ENCODE measurements around the gene PPIE. TPM values are rescaled to one million over a fixed set of nuclear protein-coding genes. Genes with fewer than 3 reads are reported as not detected.

The PPIE gene
- total and polyA plus RNA-seq, 2 experiments from 2014 or later = 27.8 to 51.9 TPM

GRCh38 chr1:39799770-39800470, 61.2 kb downstream of the PPIE start (continued):
- no peak for TF ChIP-seq EZH2phosphoT487 (IDR thresholded peaks at IDR 0.05; ENCODE audit: unreplicated experiment)
- no peak for TF ChIP-seq ZNF114 (CRISPR knock-in tag; IDR thresholded peaks at IDR 0.05)
- peak; percentile 82 to 87 for TF ChIP-seq CTCF (conservative IDR thresholded peaks at IDR 0.05; ENCODE audit: low read depth in 2 of 2)

GRCh38 chr1:39800471-39800835, 61.8 kb downstream of the PPIE start:
- Mint-ChIP-seq H3K27ac (no peak overlapping the region), H3K36me3 (ENCODE audit: low read depth) (no peaks in the 10 kb centered on the region), H3K9me3 (peaks cover 4% of the 10 kb centered on the region; the same call in 2 of the 3 replicates), H3K4me1 (peaks cover 11% of the 10 kb centered on the region), H3K4me3 (no peak overlapping the region), H3K27me3 (ENCODE audit: insufficient read depth, low read depth, poor library complexity) (peaks cover 6% of the 10 kb centered on the region)
- Histone ChIP-seq H3K4me1 (ENCODE audit: insufficient read depth) (peaks cover 14% of the 10 kb centered on the region), H3K79me2 (replicated peaks; ENCODE audit: insufficient read depth) (no peaks in the 10 kb centered on the region), H2AFZ (no peak overlapping the region), H4K20me1 (replicated peaks; ENCODE audit: insufficient read depth) (no peaks in the 10 kb centered on the region; the same call in 1 of the 2 replicates), H3K4me2 (no peak overlapping the region), H3K4me3 (no peak overlapping the region), H3K9me2 (ENCODE audit: insufficient read depth) (no peaks in the 10 kb centered on the region), H3F3A (replicated peaks; ENCODE audit: low read depth) (no peaks in the 10 kb centered on the region), H3K36me3 (ENCODE audit: insufficient read depth) (no peaks in the 10 kb centered on the region), H3K27ac (ENCODE audit: low read depth) (no peak overlapping the region), H3K27me3 (ENCODE audit: insufficient read depth) (peaks cover 7% of the 10 kb centered on the region; the same call in 1 of the 2 replicates)
- ATAC-seq (no peak), DNase-seq (ENCODE audit: low spot score) (no peak)
- TF ChIP-seq ZNF331 (CRISPR knock-in tag; IDR thresholded peaks at IDR 0.05; ENCODE audit: low read depth) (no peak), JUNB (IDR thresholded peaks at IDR 0.05; ENCODE audit: unreplicated experiment) (no peak), ETS1 (IDR thresholded peaks at IDR 0.05) (no peak), REST (IDR thresholded peaks at IDR 0.05; ENCODE audit: unreplicated experiment) (no peak), CTCF (conservative IDR thresholded peaks at IDR 0.05; ENCODE audit: low read depth in 2 of 2) (no peak), EZH2 (IDR thresholded peaks at IDR 0.05; ENCODE audit: low read depth, unreplicated experiment) (no peak), STAT1 (IDR thresholded peaks at IDR 0.05; ENCODE audit: unreplicated experiment) (no peak)
